Eye (tissue), 1 donor: ENCODE measurements around the gene PDE7B.
A peak's percentile ranks its signal among the peaks of the same experiment; 100 is the strongest.
"Not testable (repeated sequence)": the region's sequence is repeated elsewhere in the genome, so short reads cannot be mapped to it uniquely, and the experiment has no call there.

Experiments used
- DNase-seq: peaks from one replicate; pipeline ENCODE4 v3.0.0-alpha.2; 2015

The PDE7B gene

DNA sequence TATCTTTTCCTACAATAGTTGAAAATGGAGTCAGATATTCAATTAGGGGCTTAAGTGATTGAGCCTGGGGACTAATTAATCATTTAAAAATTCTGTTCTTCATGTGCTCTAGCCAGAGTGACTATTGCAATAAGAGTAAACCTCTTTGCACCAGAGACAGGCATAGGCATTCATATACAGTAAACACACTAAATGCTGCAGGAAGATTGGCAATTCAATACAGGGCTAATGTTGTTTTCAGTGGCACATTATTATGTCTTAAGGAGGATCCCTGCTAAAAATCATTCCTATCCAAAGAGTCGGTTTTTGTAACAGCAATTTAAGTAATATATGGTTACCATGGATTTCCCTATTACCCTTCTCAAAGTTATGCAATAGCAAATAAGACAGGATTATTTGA, 1.2 kb downstream of the PDE7B start:
- peak; percentile 33 for DNase-seq

DNA sequence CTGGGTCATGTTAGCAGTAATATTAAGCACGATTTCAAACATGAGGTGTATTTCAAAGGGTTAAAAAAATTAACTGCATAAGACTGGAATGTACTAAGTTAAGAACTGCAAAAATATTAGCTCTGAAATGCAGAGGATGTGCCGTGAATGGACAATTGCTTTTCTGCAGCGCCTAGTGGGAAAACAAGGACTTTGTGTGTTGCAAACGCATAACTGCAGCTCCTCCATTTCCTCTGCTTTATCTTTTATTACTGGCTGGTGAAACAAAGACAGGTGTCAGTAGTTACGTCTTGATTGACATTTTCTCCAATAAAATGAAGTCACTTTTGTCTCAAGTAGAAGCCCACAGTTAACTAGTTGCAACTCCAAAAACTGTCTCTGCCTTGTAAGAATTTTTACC, 1.7 kb downstream of the PDE7B start:
- peak; percentile 57 for DNase-seq

- no peak for DNase-seq
Observed at GRCh38 chr6:135853986-135854385, 2.5 kb downstream of the PDE7B start.

DNA sequence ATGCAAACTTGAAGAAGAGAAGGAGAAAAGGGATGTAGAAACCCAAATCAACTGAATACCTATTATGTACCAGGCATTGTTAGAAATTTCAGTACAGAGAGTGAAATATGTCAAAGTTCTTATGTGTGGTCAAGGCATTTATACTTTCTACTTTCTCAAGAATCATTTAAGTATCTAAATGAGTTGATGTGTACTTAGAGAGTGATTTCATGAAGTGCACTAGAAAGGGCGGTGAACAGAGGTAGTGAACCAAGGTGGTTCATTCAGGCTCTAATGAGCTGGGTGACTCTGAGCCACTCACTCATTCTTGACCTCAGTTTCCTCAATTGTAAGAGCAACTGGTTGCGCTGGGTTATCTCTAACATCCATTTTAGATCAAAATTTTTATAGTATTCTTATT, 3.3 kb downstream of the PDE7B start:
- DNase-seq = no peak

DNA sequence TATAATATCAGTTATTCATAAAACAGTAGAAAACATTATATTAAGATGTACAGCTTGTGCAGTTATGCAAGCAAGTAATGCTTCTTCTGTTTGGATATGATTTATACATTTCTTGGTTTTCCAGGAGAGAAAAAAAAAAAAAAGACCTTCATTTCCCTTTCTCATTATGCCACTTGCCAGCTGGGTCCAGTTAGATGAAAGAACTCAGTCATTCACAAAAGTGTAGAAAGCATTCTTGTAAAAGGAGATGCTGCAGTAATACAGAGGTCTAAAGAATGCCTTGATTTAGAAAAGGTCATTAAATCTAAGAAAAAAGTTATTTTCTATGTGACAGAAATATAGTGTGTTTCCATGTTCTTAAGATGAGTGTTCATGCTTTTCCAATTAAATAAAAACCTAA, 7.4 kb downstream of the PDE7B start:
- DNase-seq = no peak

- no peak for DNase-seq
Observed at GRCh38 chr6:135860361-135860760, 8.9 kb downstream of the PDE7B start.

DNA sequence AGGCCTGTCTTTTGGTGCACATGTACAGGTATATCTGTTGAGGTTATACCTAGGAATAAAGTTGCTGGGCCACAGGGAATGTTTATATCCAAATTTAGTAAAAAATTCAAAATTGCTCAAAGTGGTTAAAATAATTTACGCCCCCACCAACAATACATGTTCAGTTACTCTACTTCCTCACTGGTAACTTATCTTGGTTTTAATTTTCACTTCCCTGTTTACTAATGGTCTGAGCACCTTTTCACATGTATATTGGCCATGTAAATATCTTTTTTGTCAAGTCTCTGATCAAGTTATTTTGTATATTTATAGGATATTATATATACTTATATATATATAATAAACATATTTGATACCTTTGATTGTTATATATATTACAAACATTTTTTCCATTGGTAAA, 9.7 kb downstream of the PDE7B start:
- DNase-seq = no peak

- DNase-seq = not testable (repeated sequence)
Observed at GRCh38 chr6:135864929-135865328, 13.4 kb downstream of the PDE7B start.

- DNase-seq = no peak
Observed at GRCh38 chr6:135866445-135867123, 15.1 kb downstream of the PDE7B start.

- DNase-seq = no peak
Observed at GRCh38 chr6:135867332-135867731, 15.8 kb downstream of the PDE7B start.

DNA sequence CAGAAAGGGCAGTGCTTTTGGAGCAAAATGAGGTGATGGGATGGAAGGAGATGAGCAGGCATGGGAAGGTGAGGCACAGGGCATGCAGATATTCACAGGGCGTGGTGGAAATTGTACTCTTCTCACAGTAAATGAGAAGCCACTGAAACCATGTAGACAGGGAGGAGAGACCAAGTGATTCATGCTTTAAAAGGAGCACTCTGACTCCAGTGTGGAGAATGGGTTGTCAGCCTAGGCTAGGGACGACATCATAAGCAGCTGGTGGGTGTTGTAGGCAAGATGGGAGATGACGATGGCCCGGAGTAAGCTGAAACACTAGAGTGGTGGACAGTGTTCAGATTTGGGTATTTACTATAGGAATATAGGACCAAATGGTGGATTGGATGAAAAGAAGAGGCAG, 18.4 kb downstream of the PDE7B start:
- no peak for DNase-seq

GRCh38 chr6:135870722-135871121, 19.2 kb downstream of the PDE7B start:
- no peak for DNase-seq

- DNase-seq = no peak
Observed at GRCh38 chr6:135871296-135871695, 19.8 kb downstream of the PDE7B start.

DNA sequence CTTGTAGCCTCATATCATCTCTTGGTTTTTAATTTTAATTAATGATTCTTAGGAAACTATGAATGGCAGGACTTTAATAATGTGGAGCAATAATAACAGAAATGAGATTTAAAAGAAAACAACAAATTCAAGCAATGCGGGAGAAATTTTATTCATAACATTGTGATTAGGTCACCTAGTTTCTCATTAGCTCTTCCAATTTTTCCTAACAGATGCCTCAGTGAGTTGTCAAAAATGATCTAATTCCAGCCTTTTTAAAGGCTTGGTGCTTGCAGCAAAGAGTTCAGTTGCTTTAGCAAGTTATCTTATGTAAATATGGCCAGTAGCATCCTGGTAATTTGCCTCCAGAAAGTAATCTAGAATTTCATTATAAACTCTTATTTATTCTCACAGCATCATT, 20.4 kb downstream of the PDE7B start:
- peak; percentile 79 for DNase-seq

- DNase-seq = no peak
Observed at GRCh38 chr6:135875446-135875845, 23.9 kb downstream of the PDE7B start.

DNA sequence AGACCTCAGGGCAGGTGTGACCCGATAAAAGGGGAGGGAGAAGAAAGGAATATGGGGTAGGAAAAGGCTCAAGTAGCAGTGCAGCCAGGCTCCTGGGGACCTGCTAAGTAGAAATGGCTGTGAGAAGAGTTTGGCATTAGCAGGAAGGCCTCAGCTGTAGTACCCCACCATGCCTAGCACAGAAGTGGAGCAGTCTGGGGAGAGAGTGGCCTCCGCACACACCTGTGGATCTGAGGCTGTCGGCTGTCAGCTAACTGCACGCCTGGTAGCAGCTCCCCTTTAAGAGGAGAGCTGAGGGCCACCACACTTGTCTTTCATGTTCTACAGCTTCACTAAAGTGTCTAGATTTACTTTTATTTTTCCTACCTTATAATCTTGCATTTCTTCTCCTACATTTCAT, 24.6 kb downstream of the PDE7B start:
- DNase-seq = no peak

DNA sequence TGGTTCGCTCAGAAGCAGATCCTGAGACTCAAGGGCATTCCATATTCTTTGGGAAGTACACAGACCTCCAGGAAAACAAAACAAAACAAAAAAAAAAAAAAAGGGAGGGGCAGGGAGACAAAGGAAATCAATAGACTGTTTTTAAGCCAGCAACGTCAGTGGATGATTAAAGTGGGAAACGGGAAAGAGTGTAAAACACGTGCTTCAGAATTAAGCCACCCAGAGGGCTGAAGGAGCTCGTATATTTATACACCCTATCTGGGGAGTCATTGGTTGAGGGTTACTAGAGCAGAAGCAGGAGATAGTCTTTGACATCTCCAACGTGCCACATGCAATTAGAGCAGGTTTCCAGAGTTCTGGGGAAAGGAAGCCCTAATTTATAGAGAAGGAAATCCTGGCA, 26.2 kb downstream of the PDE7B start:
- DNase-seq = no peak

GRCh38 chr6:135880066-135880972, 28.8 kb downstream of the PDE7B start:
- no peak for DNase-seq

- no peak for DNase-seq
Observed at GRCh38 chr6:135883045-135883444, 31.5 kb downstream of the PDE7B start.

DNA sequence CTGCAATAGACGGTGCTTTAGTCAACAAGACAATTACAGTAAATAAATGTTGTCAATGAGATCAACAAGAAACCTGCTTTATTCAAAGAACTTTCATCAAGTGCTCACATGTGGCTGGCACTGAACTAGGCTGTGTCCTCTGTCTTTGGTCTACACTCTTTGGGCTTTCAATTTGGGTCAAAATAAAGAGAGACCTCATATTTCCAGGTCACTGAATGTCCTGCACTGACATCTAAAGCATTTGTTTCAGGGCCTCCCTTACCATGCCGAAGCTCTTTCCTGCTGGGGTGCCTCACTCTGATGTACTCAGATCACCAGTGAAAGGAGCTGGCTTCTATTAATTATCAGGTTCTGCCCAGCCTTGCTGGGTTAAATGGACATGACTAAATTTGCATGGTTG, 32.0 kb downstream of the PDE7B start:
- peak; percentile 82 for DNase-seq

DNA sequence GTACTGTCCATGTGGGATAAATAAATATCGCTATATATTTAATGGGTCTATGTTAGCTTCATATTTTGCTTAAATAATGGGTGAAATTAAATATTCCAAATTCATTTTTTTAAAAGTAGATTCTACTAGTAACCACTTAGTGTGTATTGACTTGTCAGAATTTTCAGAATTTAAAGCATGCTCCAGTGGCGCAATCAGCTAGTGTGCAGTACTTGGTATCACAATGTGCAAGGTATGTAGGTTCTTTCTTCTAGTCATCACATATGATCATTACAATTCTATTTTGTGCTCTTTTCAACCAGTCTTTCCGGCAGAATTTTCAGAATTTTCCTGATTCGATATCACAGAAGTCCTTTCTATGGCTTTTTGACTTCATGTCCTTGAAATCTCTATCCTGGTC, 32.6 kb downstream of the PDE7B start:
- DNase-seq = no peak

GRCh38 chr6:135887069-135887468, 35.6 kb downstream of the PDE7B start:
- no peak for DNase-seq

DNA sequence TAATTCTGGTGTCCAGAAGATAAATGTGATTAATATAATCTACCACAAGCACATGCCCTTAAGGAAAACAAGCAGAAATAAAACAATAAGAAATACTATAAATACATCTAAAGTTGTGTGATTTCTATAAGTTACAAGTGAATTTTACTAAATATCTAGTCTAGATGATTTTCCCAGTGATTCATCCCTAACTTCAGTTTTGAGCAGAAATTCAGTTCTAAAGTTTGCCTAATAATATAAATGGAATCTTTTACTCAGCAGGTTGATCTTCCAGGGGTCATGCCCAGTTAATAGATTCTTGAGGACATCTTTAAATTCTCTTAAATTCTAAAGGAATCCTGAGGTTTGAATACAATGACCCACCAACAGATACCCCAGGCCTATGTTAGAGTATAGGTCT, 37.3 kb downstream of the PDE7B start:
- no peak for DNase-seq

DNA sequence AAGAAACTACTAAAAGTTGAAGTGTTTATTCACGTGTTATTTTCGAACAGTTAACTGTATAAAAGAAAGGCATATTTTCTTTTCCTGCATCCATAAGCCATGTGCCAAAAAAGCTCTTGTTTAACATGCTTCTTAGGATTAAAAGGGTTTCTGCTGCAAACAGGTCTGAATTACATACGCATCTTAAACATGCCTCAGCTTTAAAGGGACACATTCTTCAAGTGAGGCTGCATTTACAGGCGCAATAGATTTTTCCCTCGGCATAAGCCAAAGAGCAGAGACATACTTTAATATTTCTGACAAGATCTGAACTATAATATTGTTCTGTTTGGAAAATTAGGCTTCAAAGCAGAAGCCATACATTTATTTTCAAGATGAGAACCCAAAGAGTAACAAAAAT, 39.4 kb downstream of the PDE7B start:
- no peak for DNase-seq
